Liver (tissue), 3 donors: ENCODE data around the gene GCLM.

Experiments used
- CTCF ChIP-seq: fragments of 150-350 bp; IDR thresholded peaks from 2 replicates; pipeline ENCODE4 v1.5.1; 2017; ENCODE audit warnings: improper control_type of control experiment, low read depth, low read length; ENCODE audit not compliant: missing input control
- REST ChIP-seq: IDR thresholded peaks from 2 replicates; pipeline ENCODE4 v1.6.1; 2016; ENCODE audit warnings: antibody characterized with exemption, mild to moderate bottlenecking
- TAF1 ChIP-seq: conservative IDR thresholded peaks from 2 replicates; pipeline ENCODE4 v1.6.1; 2016; ENCODE audit warnings: antibody characterized with exemption, mild to moderate bottlenecking
- YY1 ChIP-seq: IDR thresholded peaks from 2 replicates; pipeline ENCODE4 v1.6.1; 2016; ENCODE audit warnings: antibody characterized with exemption, mild to moderate bottlenecking
- donor health status: healthy.
- donor health status: healthy.

GRCh38 chr1:93925206-93925605 is 16.0 kb upstream of the GCLM start:
- TF ChIP-seq TAF1 (no peak), CTCF (no peak), REST (no peak), YY1 (no peak)
